VCaP (cell line): ENCODE data around the gene COX8A.
"Not testable (repeated sequence)": the region's sequence is repeated elsewhere in the genome, so short reads cannot be mapped to it uniquely, and the experiment has no call there.

ENCODE experiments used
- H3K27ac ChIP-seq: fragments of 450-650 bp; 2 replicates; pipeline ENCODE4 v1.5.1; 2017
- TF ChIP-seq, protein P1 (sequence below): fragments of 450-650 bp; conservative IDR thresholded peaks from 2 replicates; pipeline ENCODE4 v1.5.1; 2017; ENCODE audit warnings: mild to moderate bottlenecking, moderate library complexity

Gene COX8A

DNA sequence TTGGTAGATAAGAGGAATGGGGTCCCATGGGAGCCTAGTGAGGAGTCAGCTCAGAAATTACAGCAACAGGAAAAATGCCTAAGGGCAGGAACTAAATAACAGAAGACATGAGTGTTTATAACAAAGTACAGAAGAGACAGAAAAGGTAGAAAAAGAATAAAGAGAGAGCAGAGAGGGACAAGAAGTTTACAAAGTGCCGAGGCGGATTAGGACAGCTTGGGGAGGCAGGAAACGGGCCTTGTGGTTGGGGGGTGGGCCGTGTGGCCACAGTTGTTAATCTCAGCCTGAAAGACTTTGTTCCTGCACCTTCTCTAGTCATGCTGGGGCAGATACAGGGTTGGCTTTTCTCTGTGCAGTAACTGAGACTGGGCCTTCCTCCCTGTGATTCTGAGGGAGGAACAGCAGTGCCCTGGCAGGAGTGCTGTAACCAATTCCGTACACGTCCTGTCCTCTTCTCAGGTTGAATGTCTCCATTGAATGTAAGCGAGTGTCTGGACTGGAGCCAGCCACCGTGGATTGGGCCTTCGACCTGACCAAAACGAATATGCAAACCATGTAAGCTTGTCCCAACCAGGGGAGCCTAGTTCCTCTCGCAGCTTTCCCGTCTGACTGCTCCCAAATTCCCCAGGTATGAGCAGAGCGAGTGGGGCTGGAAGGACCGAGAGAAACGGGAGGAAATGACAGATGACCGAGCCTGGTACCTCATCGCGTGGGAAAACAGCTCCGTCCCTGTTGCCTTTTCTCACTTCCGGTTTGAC, 22.5 kb upstream of the COX8A start:
- TF ChIP-seq, protein P1, sequence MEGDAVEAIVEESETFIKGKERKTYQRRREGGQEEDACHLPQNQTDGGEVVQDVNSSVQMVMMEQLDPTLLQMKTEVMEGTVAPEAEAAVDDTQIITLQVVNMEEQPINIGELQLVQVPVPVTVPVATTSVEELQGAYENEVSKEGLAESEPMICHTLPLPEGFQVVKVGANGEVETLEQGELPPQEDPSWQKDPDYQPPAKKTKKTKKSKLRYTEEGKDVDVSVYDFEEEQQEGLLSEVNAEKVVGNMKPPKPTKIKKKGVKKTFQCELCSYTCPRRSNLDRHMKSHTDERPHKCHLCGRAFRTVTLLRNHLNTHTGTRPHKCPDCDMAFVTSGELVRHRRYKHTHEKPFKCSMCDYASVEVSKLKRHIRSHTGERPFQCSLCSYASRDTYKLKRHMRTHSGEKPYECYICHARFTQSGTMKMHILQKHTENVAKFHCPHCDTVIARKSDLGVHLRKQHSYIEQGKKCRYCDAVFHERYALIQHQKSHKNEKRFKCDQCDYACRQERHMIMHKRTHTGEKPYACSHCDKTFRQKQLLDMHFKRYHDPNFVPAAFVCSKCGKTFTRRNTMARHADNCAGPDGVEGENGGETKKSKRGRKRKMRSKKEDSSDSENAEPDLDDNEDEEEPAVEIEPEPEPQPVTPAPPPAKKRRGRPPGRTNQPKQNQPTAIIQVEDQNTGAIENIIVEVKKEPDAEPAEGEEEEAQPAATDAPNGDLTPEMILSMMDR = no peak
- H3K27ac ChIP-seq = no peak overlapping the region; the same call in 1 of the 2 replicates

DNA sequence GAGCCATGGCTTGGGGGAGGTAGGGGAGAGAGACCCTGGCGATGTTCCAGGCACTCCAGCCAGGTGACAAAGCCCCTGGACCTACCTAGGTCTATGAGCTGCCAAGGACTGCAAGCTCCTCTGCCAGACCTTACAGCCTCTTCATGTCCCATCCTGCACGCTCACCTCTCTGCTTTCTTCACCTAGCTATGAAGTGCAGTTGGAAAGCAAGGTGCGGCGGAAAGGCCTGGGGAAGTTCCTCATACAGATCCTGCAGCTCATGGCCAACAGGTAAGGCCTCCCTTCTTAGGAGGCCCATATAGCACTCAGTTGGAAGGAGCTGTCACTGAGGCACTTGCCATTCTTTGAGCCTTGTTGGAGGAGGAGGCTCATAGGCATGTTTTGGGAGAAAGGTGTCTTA, 21.9 kb upstream of the COX8A start:
- no peak overlapping the region for H3K27ac ChIP-seq
- TF ChIP-seq, protein P1 = no peak

DNA sequence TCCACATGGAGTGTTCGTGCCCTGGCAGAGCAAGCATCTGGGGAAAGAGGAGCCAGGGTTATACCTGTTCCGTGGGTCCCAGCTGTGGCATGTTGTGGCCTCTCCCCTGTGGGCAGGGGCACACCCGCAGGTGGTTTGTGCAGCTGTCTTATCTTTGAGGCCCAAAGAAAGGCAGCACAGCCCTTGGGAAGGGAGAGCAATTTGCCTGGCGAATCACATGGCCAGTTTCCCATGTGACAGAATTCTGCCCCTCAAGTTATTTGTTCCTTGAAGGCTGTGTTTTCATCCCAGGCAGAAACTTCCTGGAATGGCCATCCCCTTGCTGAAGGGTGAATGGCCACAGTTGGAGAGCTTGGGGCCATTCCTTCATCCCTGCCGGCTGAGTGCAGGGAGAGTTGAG, 16.4 kb upstream of the COX8A start:
- TF ChIP-seq, protein P1 = no peak
- no peak overlapping the region for H3K27ac ChIP-seq

DNA sequence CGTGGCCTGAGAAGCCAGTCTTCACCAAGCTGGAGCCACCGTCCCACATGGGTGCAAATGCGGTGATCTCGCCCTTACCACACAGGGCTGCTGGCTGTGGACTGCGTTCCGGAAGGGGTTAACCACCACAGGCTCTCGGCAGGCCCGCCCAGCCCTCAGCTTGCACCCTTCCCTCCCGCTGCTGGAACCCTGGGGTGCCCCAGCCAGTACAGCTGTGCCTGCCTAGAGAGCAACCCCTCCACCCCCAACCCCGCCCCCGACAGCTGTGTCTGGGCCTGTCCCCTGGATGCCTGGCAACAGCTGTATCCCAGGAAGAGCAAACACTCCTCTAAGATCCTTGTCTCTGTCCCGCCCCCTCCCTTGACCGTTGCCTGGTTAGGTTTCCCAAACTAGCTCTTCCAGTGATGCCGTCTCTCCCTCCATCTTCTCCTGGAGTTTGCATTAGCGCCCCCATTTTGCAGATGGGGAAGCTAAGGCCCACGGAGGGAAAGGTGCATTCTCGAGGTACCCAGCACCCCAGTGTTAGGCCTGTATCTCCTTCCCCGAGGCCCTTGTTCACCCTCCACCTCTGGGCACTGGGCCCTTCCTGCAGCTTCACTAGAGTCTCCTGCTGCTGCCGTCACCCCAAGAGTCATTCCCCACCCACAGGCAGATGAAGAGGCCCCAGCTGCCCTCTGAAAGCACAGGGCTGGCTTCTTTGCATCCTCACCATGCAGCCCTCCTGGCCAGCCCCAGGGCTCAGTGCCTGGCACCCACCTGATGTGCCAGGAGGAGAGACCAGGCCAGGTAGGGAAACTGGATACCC, 12.6 kb upstream of the COX8A start:
- peak overlapping the region; percentile 13; the same call in 1 of the 2 replicates for H3K27ac ChIP-seq
- TF ChIP-seq, protein P1 = no peak

DNA sequence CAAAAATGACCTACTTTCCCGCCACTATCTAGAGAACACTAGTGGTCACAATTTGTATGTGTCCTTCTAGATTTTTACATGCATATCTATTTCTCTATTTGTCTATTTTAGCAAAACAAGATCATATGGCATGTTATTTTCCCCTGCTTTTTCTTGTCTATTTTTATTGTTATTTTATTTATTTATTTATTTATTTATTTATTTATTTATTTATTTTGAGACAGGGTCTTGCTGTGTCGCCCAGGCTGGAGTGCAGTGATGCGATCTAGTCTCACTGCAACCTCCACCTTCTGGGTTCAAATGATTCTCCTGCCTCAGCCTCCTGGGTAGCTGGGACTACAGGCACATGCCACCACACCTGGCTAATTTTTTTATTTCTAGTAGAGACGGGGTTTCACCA, 10.5 kb upstream of the COX8A start:
- TF ChIP-seq, protein P1 = 0 out of 2 replicates have a peak, but pooled peaks have one; percentile 2
- not testable (repeated sequence) for H3K27ac ChIP-seq

DNA sequence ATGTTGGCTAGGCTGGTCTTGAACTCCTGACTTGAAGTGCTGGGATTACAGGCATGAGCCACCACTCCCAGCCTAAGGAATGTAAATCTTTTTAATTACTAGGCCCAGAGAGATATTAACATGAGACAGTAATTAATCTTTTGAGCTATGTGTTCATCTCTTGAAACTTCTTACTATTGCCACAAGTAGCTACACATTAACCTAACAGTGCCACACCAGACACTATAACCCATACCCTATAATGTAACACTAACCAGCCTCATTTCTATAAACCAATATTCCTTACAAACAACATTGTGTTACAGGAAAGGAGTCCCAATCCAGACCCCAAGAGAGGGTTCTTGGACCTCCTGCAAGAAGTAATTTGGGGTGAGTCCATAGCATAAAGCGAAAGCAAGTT, 8.0 kb upstream of the COX8A start:
- TF ChIP-seq, protein P1 = no peak
- H3K27ac ChIP-seq = no peak overlapping the region

DNA sequence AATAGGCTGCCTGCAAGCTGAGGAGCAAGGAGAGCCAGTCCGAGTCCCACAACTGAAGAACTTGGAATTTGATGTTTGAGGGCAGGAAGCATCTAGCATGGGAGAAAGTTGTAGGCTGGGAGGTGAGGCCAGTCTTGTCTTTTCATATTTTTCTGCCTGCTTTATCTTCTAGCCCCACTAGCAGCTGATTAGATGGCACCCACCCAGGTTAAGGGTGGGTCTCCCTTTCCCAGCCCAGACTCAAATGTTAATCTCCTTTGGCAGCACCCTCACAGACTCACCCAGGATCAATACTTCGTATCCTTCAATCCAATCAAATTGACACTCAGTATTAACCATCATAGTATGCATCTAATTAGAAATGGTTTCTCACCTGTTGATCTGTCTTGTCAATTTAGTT, 5.0 kb upstream of the COX8A start:
- TF ChIP-seq, protein P1 = no peak

More for the DNA sequence above, 5.0 kb upstream of the COX8A start:
- no peak overlapping the region for H3K27ac ChIP-seq
